Gastrocnemius medialis (tissue), 4 donors: ENCODE measurements around the gene SLC25A26.

ENCODE experiments used
- POLR2A ChIP-seq, 2 donors: fragments of 450-650 bp; IDR thresholded peaks; one replicate each; pipeline ENCODE4 v1.6.1; 2017; ENCODE audit warnings: antibody characterized with exemption in 2 of 2, mild to moderate bottlenecking in 2 of 2, moderate library complexity in 2 of 2
- TF ChIP-seq, protein P1 (sequence below), 5 experiments: fragments of 450-650 bp in 3 of 5; fragments of 200-600 bp in 2 of 5; sonication (generic) in 2 of 5; IDR thresholded peaks in 4 of 5; conservative IDR thresholded peaks in 1 of 5; 1 replicate in 4 of 5; 2 replicates in 1 of 5; pipeline ENCODE4 v1.5.1; 2016 to 2019; ENCODE audit warnings: antibody characterized with exemption in 5 of 5, mild to moderate bottlenecking in 3 of 5, moderate library complexity in 3 of 5

DNA sequence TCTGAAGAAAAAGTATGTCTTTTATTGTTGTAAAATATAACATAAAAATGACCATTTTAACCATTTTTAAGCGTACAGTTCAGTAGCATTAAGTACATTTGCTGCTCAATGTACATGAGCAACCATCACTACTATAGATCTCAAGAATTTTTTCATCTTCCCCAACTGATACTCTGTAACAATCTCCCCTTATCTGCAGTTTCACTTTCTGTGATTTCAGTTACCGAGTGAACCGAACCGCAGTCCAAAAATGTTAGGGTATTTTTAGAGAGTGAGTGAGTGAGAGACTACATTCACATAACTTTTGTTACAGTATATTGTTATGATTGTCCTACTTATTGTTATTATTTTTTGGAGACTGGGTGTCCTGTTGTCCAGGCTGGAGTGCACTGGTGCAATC, 9.0 kb upstream of the SLC25A26 start:
- TF ChIP-seq POLR2A (IDR thresholded peaks at IDR 0.05): no peak
- TF ChIP-seq, protein P1, sequence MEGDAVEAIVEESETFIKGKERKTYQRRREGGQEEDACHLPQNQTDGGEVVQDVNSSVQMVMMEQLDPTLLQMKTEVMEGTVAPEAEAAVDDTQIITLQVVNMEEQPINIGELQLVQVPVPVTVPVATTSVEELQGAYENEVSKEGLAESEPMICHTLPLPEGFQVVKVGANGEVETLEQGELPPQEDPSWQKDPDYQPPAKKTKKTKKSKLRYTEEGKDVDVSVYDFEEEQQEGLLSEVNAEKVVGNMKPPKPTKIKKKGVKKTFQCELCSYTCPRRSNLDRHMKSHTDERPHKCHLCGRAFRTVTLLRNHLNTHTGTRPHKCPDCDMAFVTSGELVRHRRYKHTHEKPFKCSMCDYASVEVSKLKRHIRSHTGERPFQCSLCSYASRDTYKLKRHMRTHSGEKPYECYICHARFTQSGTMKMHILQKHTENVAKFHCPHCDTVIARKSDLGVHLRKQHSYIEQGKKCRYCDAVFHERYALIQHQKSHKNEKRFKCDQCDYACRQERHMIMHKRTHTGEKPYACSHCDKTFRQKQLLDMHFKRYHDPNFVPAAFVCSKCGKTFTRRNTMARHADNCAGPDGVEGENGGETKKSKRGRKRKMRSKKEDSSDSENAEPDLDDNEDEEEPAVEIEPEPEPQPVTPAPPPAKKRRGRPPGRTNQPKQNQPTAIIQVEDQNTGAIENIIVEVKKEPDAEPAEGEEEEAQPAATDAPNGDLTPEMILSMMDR (IDR thresholded peaks at IDR 0.05 in 4 of 5, conservative IDR thresholded peaks at IDR 0.05 in 1 of 5): no peak
